Ectodermal cell (in vitro differentiated cells): ENCODE measurements around the gene IRS1.

Experiments
- H3K27ac ChIP-seq: 2 replicates; pipeline ENCODE4 v1.7.0; 2013; ENCODE audit warnings: mild to moderate bottlenecking, low read depth, low read length; ENCODE audit not compliant: insufficient read depth, poor library complexity, severe bottlenecking
- H3K27me3 ChIP-seq: 2 replicates; pipeline ENCODE4 v1.7.0; 2013; ENCODE audit warnings: mild to moderate bottlenecking, low read length; ENCODE audit not compliant: insufficient read depth, control insufficient read depth, poor library complexity, severe bottlenecking
- H3K36me3 ChIP-seq: one replicate; pipeline ENCODE4 v1.7.0; 2013; ENCODE audit warnings: low read length; ENCODE audit not compliant: control insufficient read depth, insufficient read depth
- H3K4me1 ChIP-seq: one replicate; pipeline ENCODE4 v1.7.0; 2013; ENCODE audit warnings: low read length; ENCODE audit not compliant: control insufficient read depth, insufficient read depth
- H3K4me3 ChIP-seq: 2 replicates; pipeline ENCODE4 v1.7.0; 2013; ENCODE audit warnings: low read depth, low read length, control low read depth; ENCODE audit not compliant: insufficient read depth
- H3K9me3 ChIP-seq: 2 replicates; pipeline ENCODE4 v1.7.0; 2013; ENCODE audit warnings: mild to moderate bottlenecking, low read length, moderate library complexity; ENCODE audit not compliant: control insufficient read depth
- WGBS, 2 experiments: methylation state at CpG; one replicate each; pipeline ENCODE4 v1.1.7; 2013; ENCODE audit warnings: missing lambda C conversion rate in 2 of 2; 5-methylcytosine and 5-hydroxymethylcytosine counted together

Gene IRS1

DNA sequence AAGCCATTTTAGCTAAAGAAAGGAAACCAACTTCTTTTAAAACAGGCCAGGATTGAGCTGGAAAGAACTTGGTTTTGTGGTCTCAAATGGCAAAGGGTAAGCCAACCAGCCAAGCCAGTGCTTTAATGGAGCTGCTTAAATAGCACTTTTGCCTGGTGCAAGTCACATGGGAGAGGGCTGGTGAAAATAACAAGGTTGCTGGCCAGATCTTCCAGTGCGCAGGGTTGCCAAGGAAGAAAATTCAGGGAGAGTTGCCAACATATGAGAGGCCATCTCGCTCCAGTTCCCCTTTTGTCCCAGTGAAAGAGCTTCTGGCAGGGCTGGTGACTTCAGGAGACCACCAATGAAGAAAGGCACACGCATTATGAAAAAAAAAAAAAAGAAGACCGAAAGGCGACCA is 57.3 kb downstream of the IRS1 start:
- Histone ChIP-seq H3K36me3 (peaks cover 2% of the 10 kb centered on the region), H3K27ac (peak overlapping the region; percentile 51), H3K4me3 (no peak overlapping the region), H3K9me3 (no peaks in the 10 kb centered on the region), H3K27me3 (no peaks in the 10 kb centered on the region), H3K4me1 (peaks cover 52% of the 10 kb centered on the region)
- 73 to 75% methylated on average over 5 of the region's 5 CpGs for WGBS, 2 experiments

DNA sequence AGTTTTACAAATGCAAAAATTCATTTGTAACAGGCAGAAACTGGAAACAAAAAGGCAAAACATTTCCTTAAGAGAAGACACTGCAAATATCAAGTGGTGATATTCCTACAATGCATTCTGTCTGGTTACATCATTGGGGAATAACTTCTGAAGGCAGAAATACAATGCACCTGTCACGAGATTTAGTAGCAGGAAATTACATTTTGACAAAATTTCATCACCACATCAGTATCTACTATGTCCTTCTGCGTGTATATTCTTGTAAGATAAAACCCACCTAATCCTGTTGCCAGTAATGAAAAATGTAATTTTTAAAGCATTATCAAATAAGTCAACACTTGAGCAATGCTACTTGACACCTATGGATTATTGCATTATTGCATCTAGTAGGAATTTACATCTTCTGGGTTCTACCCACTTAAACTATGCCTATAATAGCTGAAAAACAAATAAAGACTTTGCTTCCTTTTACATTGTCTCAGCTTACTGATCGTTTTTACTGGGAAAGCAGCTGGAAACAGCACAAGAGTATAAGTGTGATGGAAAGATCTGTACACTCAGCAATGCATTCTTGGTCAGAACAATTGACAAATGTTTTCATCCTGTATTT is 59.5 kb downstream of the IRS1 start:
- Histone ChIP-seq H3K27me3 (no peaks in the 10 kb centered on the region), H3K36me3 (no peaks in the 10 kb centered on the region), H3K4me3 (no peak overlapping the region), H3K4me1 (peaks cover 42% of the 10 kb centered on the region), H3K9me3 (no peaks in the 10 kb centered on the region), H3K27ac (peak overlapping the region; percentile 78)
- 90 to 100% methylated on average over 2 to 3 of the region's 3 CpGs for WGBS, 2 experiments

DNA sequence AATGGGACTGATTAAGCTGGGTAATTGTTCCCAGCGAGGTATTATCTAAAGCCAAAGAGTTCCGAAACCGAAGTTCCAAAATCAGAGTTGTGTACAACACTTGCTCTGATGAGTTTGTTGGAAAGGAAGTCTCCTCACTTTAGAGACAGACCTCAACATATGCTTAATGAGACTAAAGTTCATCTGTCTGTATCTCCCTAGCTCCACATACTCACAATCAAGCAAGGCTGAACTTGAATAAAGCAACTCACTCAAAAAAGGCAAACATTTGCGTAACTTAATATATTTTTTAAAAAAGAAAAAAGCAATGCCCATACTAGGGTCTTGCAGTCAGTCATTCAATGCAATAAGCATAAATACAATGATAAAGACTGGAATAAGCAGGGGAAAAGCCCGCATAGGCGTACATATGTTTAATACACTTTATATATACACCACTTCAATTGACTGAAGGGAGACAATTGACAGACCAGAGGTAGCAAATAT is 60.0 kb downstream of the IRS1 start:
- no peak overlapping the region for H3K4me3 ChIP-seq
- peaks cover 41% of the 10 kb centered on the region for H3K4me1 ChIP-seq
- no peaks in the 10 kb centered on the region for H3K9me3 ChIP-seq
- H3K27me3 ChIP-seq = no peaks in the 10 kb centered on the region
- 63 to 85% methylated on average over 4 to 6 of the region's 6 CpGs for WGBS, 2 experiments
- H3K27ac ChIP-seq = peak overlapping the region; percentile 78
- H3K36me3 ChIP-seq = no peaks in the 10 kb centered on the region

- Histone ChIP-seq H3K4me1 (peaks cover 37% of the 10 kb centered on the region), H3K4me3 (no peak overlapping the region), H3K27me3 (no peaks in the 10 kb centered on the region), H3K27ac (peak overlapping the region; percentile 78), H3K9me3 (no peaks in the 10 kb centered on the region), H3K36me3 (no peaks in the 10 kb centered on the region)
- 81% methylated on average over 6 of the region's 6 CpGs for WGBS, 2 experiments
Measured at GRCh38 chr2:226738821-226739544, 60.6 kb downstream of the IRS1 start.

DNA sequence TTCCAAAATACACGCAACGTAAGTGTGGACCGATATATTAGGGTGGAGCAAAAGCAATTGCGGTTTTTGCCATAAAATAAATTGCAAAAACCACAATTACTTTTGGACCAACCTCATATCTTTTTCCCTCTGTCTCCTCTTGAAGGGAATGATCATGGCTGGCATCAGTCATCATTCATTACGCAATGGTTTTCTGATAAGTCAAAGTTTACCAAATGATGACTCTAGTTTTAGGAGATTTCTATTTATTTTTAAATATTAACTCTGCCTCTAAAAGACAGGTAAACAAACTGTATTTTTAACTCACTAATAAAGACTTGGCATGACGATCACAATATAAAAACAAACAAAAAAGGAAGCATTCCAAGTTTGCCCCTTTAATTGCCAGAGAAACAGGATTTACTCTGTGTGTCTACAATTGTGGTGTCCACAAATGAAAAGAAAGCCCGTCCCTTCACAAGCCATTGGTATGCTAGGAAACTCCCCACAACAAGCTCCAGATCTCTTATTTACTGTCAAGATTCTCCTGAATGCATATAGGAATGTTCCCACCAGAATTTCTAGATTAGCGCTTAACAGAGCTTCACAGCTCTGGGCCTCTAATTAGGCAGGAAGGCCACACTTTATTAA is 61.3 kb downstream of the IRS1 start:
- peaks cover 37% of the 10 kb centered on the region for H3K4me1 ChIP-seq
- H3K27me3 ChIP-seq = no peaks in the 10 kb centered on the region
- H3K4me3 ChIP-seq = no peak overlapping the region
- no peaks in the 10 kb centered on the region for H3K36me3 ChIP-seq
- H3K9me3 ChIP-seq = no peaks in the 10 kb centered on the region
- peak overlapping the region; percentile 78 for H3K27ac ChIP-seq
- WGBS, 2 experiments = 93 to 96% methylated on average over 8 of the region's 8 CpGs

DNA sequence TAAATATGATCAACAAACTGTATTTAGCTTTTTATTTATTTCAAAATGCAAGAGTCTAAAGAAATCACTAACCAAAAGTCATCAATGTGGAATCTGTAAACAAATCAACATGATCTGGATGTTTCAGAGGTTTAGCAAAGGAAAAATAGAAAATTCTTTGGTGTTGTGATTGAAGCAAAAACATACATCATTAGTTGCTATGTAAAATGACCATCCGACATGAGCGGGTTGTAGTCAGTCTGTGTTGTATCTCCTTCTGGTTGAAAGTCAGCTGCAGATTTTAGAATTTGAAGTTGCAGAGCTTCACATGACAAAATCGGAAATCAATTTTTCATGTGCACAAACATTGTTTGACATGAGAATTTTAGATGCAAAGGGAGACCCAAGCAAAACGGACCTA is 63.2 kb downstream of the IRS1 start:
- Histone ChIP-seq H3K9me3 (no peaks in the 10 kb centered on the region), H3K36me3 (no peaks in the 10 kb centered on the region)
- 92 to 98% methylated on average over 4 of the region's 4 CpGs for WGBS, 2 experiments

GRCh38 chr2:226733927-226734564 is 65.6 kb downstream of the IRS1 start:
- no peaks in the 10 kb centered on the region for H3K36me3 ChIP-seq
- H3K4me1 ChIP-seq = peaks cover 7% of the 10 kb centered on the region
- no peak overlapping the region for H3K27ac ChIP-seq
- H3K9me3 ChIP-seq = no peaks in the 10 kb centered on the region
- WGBS, 2 experiments = 92 to 94% methylated on average over 3 to 4 of the region's 4 CpGs
- no peak overlapping the region for H3K4me3 ChIP-seq
- H3K27me3 ChIP-seq = no peaks in the 10 kb centered on the region

More for the DNA sequence above, 63.2 kb downstream of the IRS1 start:
- Histone ChIP-seq H3K27me3 (no peaks in the 10 kb centered on the region), H3K4me3 (no peak overlapping the region), H3K4me1 (peaks cover 25% of the 10 kb centered on the region), H3K27ac (peak overlapping the region; percentile 36)

- no peaks in the 10 kb centered on the region for H3K36me3 ChIP-seq
- no peaks in the 10 kb centered on the region for H3K27me3 ChIP-seq
- H3K9me3 ChIP-seq = no peaks in the 10 kb centered on the region
- WGBS, 2 experiments = 78 to 81% methylated on average over 6 of the region's 6 CpGs
- H3K27ac ChIP-seq = no peak overlapping the region
- H3K4me1 ChIP-seq = no peaks in the 10 kb centered on the region
- no peak overlapping the region for H3K4me3 ChIP-seq
Measured at GRCh38 chr2:226733189-226733858, 66.3 kb downstream of the IRS1 start.

DNA sequence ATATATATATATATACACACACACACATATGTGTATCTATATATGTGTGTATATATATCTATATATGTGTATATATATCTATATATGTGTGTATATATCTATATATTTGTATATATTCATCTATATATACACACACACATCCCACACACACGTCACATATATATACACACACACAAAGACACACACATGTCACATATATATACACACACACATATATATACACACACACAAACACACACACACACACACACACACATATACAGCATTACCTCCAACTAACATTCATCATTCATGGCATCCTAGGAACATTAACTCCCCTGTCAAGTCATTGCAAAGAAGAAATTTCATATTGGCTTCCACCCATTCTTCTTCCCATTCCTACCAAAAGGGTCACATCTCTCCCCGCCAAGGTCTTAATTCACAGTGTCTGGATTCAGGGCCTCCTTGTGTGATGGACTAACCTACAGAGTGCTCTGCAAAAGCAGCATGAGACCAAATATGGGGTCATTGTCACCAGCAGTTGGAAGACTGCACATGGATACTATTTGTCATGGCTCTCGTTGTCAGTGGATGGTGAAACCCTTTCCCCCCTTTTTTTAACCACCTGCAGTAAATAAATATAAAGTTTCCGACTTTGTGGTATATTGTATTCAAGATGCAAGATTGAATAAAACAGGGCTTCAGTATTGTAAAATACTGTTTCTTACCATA is 67.0 kb downstream of the IRS1 start:
- H3K27ac ChIP-seq = no peak overlapping the region
- no peaks in the 10 kb centered on the region for H3K4me1 ChIP-seq
- no peaks in the 10 kb centered on the region for H3K9me3 ChIP-seq
- no peaks in the 10 kb centered on the region for H3K27me3 ChIP-seq
- no peak overlapping the region for H3K4me3 ChIP-seq
- WGBS, 2 experiments = 91 to 98% methylated on average over 2 to 4 of the region's 4 CpGs
- no peaks in the 10 kb centered on the region for H3K36me3 ChIP-seq
